HepG2 (cell line): ENCODE results near the gene TAOK3. TPM values are rescaled to one million over a fixed set of nuclear protein-coding genes. Genes with fewer than 3 reads are reported as not detected.

Source experiments
- ATAC-seq: fragments of 200-7000 bp; cut with Tn5 transposase; 3 replicates; pipeline ENCODE4 v1.9.1; 2020; ENCODE audit warnings: mild to moderate bottlenecking, moderate library complexity
- BruUV-seq: library from RNA; stranded (reverse); fragments of 400-500 nt; replicated peaks from 2 replicates; lab custom pipeline; 2021; lab: Mats Ljungman, UMichigan
- CTCF ChIA-PET: fragments of 300-600 bp; formaldehyde crosslinking; extraction: SDS; loops from one replicate; lab custom pipeline; 2021; ENCODE audit warnings: low total read pairs, inconsistent platforms, low intra/inter-chr PET ratio; lab: Yijun Ruan, JAX
- POLR2A ChIA-PET: fragments of 350-600 bp; sonication (Branson Sonifier 250); formaldehyde crosslinking; loops from one replicate; lab custom pipeline; 2020; ENCODE audit warnings: antibody characterized with exemption, inconsistent platforms; lab: Yijun Ruan, JAX
- DNase-seq: peaks from one replicate; pipeline ENCODE4 v3.0.0-alpha.2; 2015; ENCODE audit warnings: low spot score
- FAIRE-seq: peaks from 3 replicates; lab custom pipeline; 2011; peaks lifted over from hg19 to GRCh38; lab: Jason Lieb, UNC
- H2AFZ ChIP-seq: one replicate; pipeline ENCODE4 v1.6.1; 2011; ENCODE audit warnings: low read length, inconsistent platforms
- H3K27ac ChIP-seq: fragments of 300-600 bp; 3 replicates; pipeline ENCODE4 v1.8.0; 2011; ENCODE audit warnings: mixed run types, mild to moderate bottlenecking, mixed read lengths, low read length, inconsistent platforms; ENCODE audit not compliant: insufficient read depth; ENCODE audit errors: extremely low read length
- H3K27me3 ChIP-seq, 2 experiments: fragments of 200-600 bp in 1 of 2; 2 replicates in 1 of 2; 3 replicates in 1 of 2; pipeline versions ENCODE4 v1.6.0 to v1.8.0; 2011; ENCODE audit warnings: low read length in 2 of 2, mild to moderate bottlenecking in 2 of 2, moderate library complexity in 2 of 2, inconsistent platforms in 1 of 2; ENCODE audit not compliant: insufficient read depth in 2 of 2, control insufficient read depth in 1 of 2
- H3K36me3 ChIP-seq, 2 experiments: fragments of 200-600 bp in 1 of 2; replicated peaks in 1 of 2; 2 replicates in 1 of 2; 3 replicates in 1 of 2; pipeline versions ENCODE4 v1.5.1 to v1.8.0; 2011; ENCODE audit warnings: low read length in 2 of 2, inconsistent platforms in 1 of 2; ENCODE audit not compliant: insufficient read depth in 2 of 2, control insufficient read depth in 1 of 2
- H3K4me1 ChIP-seq: 2 replicates; pipeline ENCODE4 v1.5.1; 2012; ENCODE audit warnings: low read length, inconsistent platforms; ENCODE audit not compliant: insufficient read depth
- H3K4me2 ChIP-seq: 2 replicates; pipeline ENCODE4 v1.6.0; 2011; ENCODE audit warnings: low read depth, low read length, inconsistent platforms
- H3K4me3 ChIP-seq, 3 experiments: fragments of 200-600 bp in 1 of 3; sonication (generic), shearing (Covaris generic) in 1 of 3; replicated peaks in 1 of 3; 2 replicates each; pipeline ENCODE4 v1.5.1; 2011 to 2016; ENCODE audit warnings: low read length in 3 of 3, inconsistent platforms in 2 of 3, low read depth in 2 of 3, mild to moderate bottlenecking in 2 of 3, control low read depth in 1 of 3, mixed read lengths in 1 of 3; ENCODE audit not compliant: insufficient read depth in 1 of 3
- H3K79me2 ChIP-seq: one replicate; pipeline ENCODE4 v1.6.1; 2011; ENCODE audit warnings: low read length, inconsistent platforms; ENCODE audit not compliant: insufficient read depth
- H3K9ac ChIP-seq: 2 replicates; pipeline ENCODE4 v1.6.0; 2011; ENCODE audit warnings: mild to moderate bottlenecking, low read depth, low read length, inconsistent platforms; ENCODE audit not compliant: insufficient read depth
- H3K9me3 ChIP-seq: 2 replicates; pipeline ENCODE4 v1.5.1; 2012; ENCODE audit warnings: mild to moderate bottlenecking, low read length
- H4K20me1 ChIP-seq: 2 replicates; pipeline ENCODE4 v1.6.0; 2011; ENCODE audit warnings: inconsistent platforms, mild to moderate bottlenecking, low read length, moderate library complexity; ENCODE audit not compliant: insufficient read depth
- ARID5B ChIP-seq: IDR thresholded peaks from 2 replicates; pipeline ENCODE4 v1.4.0; 2020; ENCODE audit warnings: mild to moderate bottlenecking, missing genetic modification reagents
- HNF4A ChIP-seq: sonication (generic); formaldehyde crosslinking; IDR thresholded peaks from 2 replicates; pipeline ENCODE4 v1.4.0; 2020; ENCODE audit warnings: missing genetic modification reagents
- HNF4G ChIP-seq, 2 experiments: sonication (generic) in 1 of 2; formaldehyde crosslinking in 1 of 2; IDR thresholded peaks; 2 replicates each; pipeline versions ENCODE4 v1.4.0 to v1.6.1; 2011 to 2020; ENCODE audit warnings: borderline replicate concordance in 2 of 2, low read depth in 2 of 2, mild to moderate bottlenecking in 2 of 2, low read length in 1 of 2, missing genetic modification reagents in 1 of 2, moderate library complexity in 1 of 2
- NCOR1 ChIP-seq: fragments of 200-600 bp; sonication (generic); IDR thresholded peaks from 2 replicates; pipeline ENCODE4 v1.7.0; 2017; ENCODE audit warnings: antibody characterized with exemption, low read length, borderline replicate concordance
- PAWR ChIP-seq: sonication (generic); formaldehyde crosslinking; IDR thresholded peaks from 2 replicates; pipeline ENCODE4 v1.4.0; 2020; ENCODE audit warnings: missing genetic modification reagents, mild to moderate bottlenecking, borderline replicate concordance
- POGZ ChIP-seq: sonication (generic); formaldehyde crosslinking; IDR thresholded peaks from 2 replicates; pipeline ENCODE4 v1.4.0; 2020; ENCODE audit warnings: mild to moderate bottlenecking, missing genetic modification reagents
- PRDM4 ChIP-seq: sonication (generic); formaldehyde crosslinking; IDR thresholded peaks from 2 replicates; pipeline ENCODE4 v1.9.0; 2021; ENCODE audit warnings: missing genetic modification reagents, borderline replicate concordance
- SAP130 ChIP-seq: IDR thresholded peaks from 2 replicates; pipeline ENCODE4 v1.6.1; 2016; ENCODE audit warnings: low read depth
- TEAD3 ChIP-seq: optimal IDR thresholded peaks from 2 replicates; pipeline ENCODE3; 2016; ENCODE audit warnings: borderline replicate concordance
- ZMYM3 ChIP-seq: sonication (generic); formaldehyde crosslinking; IDR thresholded peaks from 2 replicates; pipeline ENCODE4 v1.5.1; 2020; ENCODE audit warnings: mild to moderate bottlenecking, missing genetic modification reagents
- ZNF460 ChIP-seq: sonication (generic); formaldehyde crosslinking; IDR thresholded peaks from 2 replicates; pipeline ENCODE4 v1.5.1; 2020; ENCODE audit warnings: missing genetic modification reagents, mild to moderate bottlenecking, borderline replicate concordance
- ZNF567 ChIP-seq: sonication (generic); formaldehyde crosslinking; IDR thresholded peaks from 2 replicates; pipeline ENCODE4 v1.8.1; 2023; ENCODE audit warnings: mild to moderate bottlenecking, missing genetic modification reagents, borderline replicate concordance
- WGBS: methylation state at CpG from one replicate; pipeline ENCODE4 v1.1.6; 2017; ENCODE audit warnings: low lambda C conversion rate; 5-methylcytosine and 5-hydroxymethylcytosine counted together
- in situ Hi-C: cut with HindIII; loops from 2 replicates; pipeline ENCODE4 v1.10.0; 2017; ENCODE audit warnings: low pct_unique_long_range_greater_than_20kb; ENCODE audit not compliant: extremely low pct_ligation_motif_present
- intact Hi-C: fragments of 100-400 bp; cut with micrococcal nuclease; formaldehyde crosslinking; loops from one replicate; pipeline ENCODE4 v1.10.0; 2022; ENCODE audit not compliant: unreplicated experiment
- polyA plus RNA-seq, 8 experiments: library from polyadenylated mRNA; depleted of rRNA in 3 of 8; stranded (reverse) in 7 of 8; unstranded in 1 of 8; fragments of >200 nt; fragmentation: Illumina TruSeq in 4 of 8; extraction: Trizol in 4 of 8; gene quantifications; 2 replicates each; pipeline versions ENCODE4 v1.2.1 to v1.2.3, GENCODE V29; 2011 to 2016; ENCODE audit warnings: low read depth in 4 of 8, missing spikeins in 1 of 8, mixed read lengths in 1 of 8; ENCODE audit not compliant: insufficient read depth in 1 of 8
- total RNA-seq, 5 experiments: library from RNA; depleted of rRNA; stranded (reverse); fragments of >200 nt; fragmentation: Illumina TruSeq; extraction: Trizol; gene quantifications; 2 replicates each; pipeline ENCODE4 v1.2.3, GENCODE V29; 2016; ENCODE audit warnings: low read depth in 1 of 5

Gene TAOK3
- total and polyA plus RNA-seq, 2 of the 13 experiments (the other 11 are each of a cell fraction or from before 2014, with no cell fraction given): 10.4 to 12.3 TPM

GRCh38 chr12:118107694-118108093 lies 265.0 kb downstream of the TAOK3 start:
- intact Hi-C loops: no loop called here
- ATAC-seq (no peak), FAIRE-seq (no peak), DNase-seq (peak; percentile 36)
- BruUV-seq: no TSS peak
- in situ Hi-C loops: no loop called here
- ChIA-PET CTCF (no interaction called here), POLR2A (interaction anchor here (0.7 to 1.6 kb wide), 3 partner anchors 28 to 32 kb away, joined by 3 to 8 read pairs (median 3); partner anchors contain the start of gene PEBP1)
- 60% methylated on average over 8 of the region's 8 CpGs for WGBS
- TF ChIP-seq SAP130 (CRISPR knock-in tag): no peak
- TF ChIP-seq ARID5B (CRISPR knock-in tag): no peak
- no peak for TF ChIP-seq PRDM4 (CRISPR knock-in tag)
- peak; percentile 31; the same call in 1 of the 2 replicates for TF ChIP-seq NCOR1
- TF ChIP-seq TEAD3: peak; percentile 18
- TF ChIP-seq ZNF567 (CRISPR knock-in tag): no peak
- TF ChIP-seq HNF4A (CRISPR knock-in tag): peak; percentile 68
- peak; percentile 23; the same call in 1 of the 2 replicates for TF ChIP-seq POGZ (CRISPR knock-in tag)
- 0 out of 2 replicates have a peak, but pooled peaks have one; percentile 15 for TF ChIP-seq ZMYM3 (CRISPR knock-in tag)
- TF ChIP-seq ZNF460: peak; percentile 52; the same call in 1 of the 2 replicates
- no peak for TF ChIP-seq PAWR (CRISPR knock-in tag)
- 0 out of 2 replicates have a peak, but pooled peaks have one; percentile 16 for TF ChIP-seq HNF4G (IDR thresholded peaks at IDR 0.05; ENCODE audit: borderline replicate concordance, low read depth, low read length)
- TF ChIP-seq HNF4G (CRISPR knock-in tag; IDR thresholded peaks at IDR 0.05; ENCODE audit: borderline replicate concordance, low read depth): no peak
- Histone ChIP-seq H3K27me3 (no peaks in the 10 kb centered on the region), H3K27ac (no peak overlapping the region), H3K9ac (no peak overlapping the region), H3K4me1 (peaks cover 27% of the 10 kb centered on the region), H4K20me1 (no peaks in the 10 kb centered on the region), H3K4me3 (no peak overlapping the region), H2AFZ (no peak overlapping the region), H3K4me2 (peak overlapping the region; percentile 36; the same call in 1 of the 2 replicates), H3K79me2 (no peaks in the 10 kb centered on the region), H3K36me3 (no peaks in the 10 kb centered on the region), H3K9me3 (no peaks in the 10 kb centered on the region)
